ENCODE results near the gene NTM. TPM values are rescaled to one million over a fixed set of nuclear protein-coding genes. Genes with fewer than 3 reads are reported as not detected.

Gene NTM
- total and polyA plus RNA-seq, 9 donors, result 8.5 to 37.1 (median 22.6) TPM

DNA sequence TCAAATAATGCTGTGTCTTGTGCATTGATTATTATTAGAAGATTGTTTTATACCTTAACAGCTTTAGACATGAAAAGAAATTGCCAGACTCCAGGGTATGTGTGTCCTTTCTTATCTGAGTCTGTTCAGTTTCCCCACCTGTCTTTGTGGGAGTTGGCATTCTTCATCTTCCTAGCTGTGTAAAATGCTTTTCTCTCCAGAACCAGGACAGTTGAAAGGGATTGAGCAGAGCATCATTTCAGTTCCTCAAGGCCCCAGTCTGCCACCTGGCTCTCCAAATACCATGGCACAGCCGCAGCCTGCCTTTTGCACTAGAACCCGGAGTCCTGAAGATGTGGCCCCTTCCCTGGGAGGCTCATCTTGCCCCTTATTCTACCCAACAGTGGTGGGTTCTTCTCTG is 851.9 kb downstream of the NTM start:
- WGBS (ENCODE audit: insufficient coverage), result 100% methylated on average over 2 of the region's 2 CpGs
- no peaks in the 10 kb centered on the region for H3K4me1 ChIP-seq (ENCODE audit: control insufficient read depth, insufficient read depth, low read length)
- H3K27ac ChIP-seq (ENCODE audit: low read length), result no peak overlapping the region
- no peak overlapping the region for H3K4me3 ChIP-seq (ENCODE audit: low read length)
- no peaks in the 10 kb centered on the region for H3K36me3 ChIP-seq (ENCODE audit: control insufficient read depth, insufficient read depth, low read length)
- no peaks in the 10 kb centered on the region for H3K27me3 ChIP-seq (ENCODE audit: control insufficient read depth, insufficient read depth, low read length)
- no peaks in the 10 kb centered on the region for H3K9me3 ChIP-seq (replicated peaks; ENCODE audit: control insufficient read depth, low read depth, low read length)
- DNase-seq, result no peak

DNA sequence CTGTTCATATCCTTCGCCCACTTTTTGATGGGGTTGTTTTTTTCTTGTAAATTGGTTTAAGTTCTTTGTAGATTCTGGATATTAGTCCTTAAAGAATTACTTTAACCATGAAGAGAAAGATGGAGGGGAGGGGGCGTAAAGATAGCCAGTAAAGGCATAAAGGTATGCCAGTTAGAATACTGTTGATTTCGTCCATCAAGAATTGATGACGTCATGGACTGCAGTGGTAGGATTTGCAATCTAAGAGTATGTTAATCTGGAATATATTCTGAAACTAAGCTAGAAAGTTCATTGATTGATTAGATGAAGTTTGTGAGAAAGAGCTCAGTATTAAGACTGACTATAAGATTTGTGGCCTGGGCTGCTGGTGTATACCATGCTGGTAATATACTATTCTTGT is 856.1 kb downstream of the NTM start:
- DNase-seq, result no peak
- Histone ChIP-seq H3K9me3 (replicated peaks; ENCODE audit: control insufficient read depth, low read depth, low read length) (no peaks in the 10 kb centered on the region), H3K36me3 (ENCODE audit: control insufficient read depth, insufficient read depth, low read length) (no peaks in the 10 kb centered on the region), H3K4me1 (ENCODE audit: control insufficient read depth, insufficient read depth, low read length) (no peaks in the 10 kb centered on the region), H3K27me3 (ENCODE audit: control insufficient read depth, insufficient read depth, low read length) (no peaks in the 10 kb centered on the region), H3K27ac (ENCODE audit: low read length) (no peak overlapping the region), H3K4me3 (ENCODE audit: low read length) (no peak overlapping the region)
- 87% methylated on average over 2 of the region's 4 CpGs for WGBS (ENCODE audit: insufficient coverage)

DNA sequence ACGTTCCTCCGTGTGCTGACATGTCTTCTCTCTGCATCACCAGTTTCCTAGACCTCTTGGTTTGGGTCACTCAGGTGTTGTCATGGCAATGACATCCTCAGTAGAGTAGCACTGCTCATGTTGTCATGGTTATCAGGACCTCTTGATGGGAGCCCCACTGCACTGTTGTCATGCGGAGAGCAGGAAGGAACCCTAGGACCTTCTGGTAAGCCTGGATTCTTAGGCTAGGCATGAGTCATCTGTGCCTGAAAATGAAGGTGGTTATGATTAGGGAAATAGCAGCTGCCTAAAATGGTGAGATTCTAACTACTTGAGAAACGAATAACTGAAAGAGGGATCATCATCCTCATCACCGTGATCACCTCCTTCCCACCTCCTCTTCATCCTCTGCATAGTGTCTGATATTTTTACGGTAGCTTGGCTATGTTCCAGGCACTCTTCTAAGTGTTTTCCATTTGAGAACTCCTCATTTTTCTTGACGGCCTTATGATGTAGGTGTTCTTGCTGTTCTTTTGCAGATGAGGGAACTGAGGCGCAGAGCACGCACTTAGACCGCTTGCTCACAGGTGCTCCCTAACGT is 858.4 kb downstream of the NTM start:
- Histone ChIP-seq H3K4me3 (ENCODE audit: low read length) (no peak overlapping the region), H3K36me3 (ENCODE audit: control insufficient read depth, insufficient read depth, low read length) (no peaks in the 10 kb centered on the region), H3K27ac (ENCODE audit: low read length) (no peak overlapping the region), H3K9me3 (replicated peaks; ENCODE audit: control insufficient read depth, low read depth, low read length) (no peaks in the 10 kb centered on the region), H3K4me1 (ENCODE audit: control insufficient read depth, insufficient read depth, low read length) (peaks cover 7% of the 10 kb centered on the region), H3K27me3 (ENCODE audit: control insufficient read depth, insufficient read depth, low read length) (no peaks in the 10 kb centered on the region)
- 83% methylated on average over 3 of the region's 11 CpGs for WGBS (ENCODE audit: insufficient coverage)
- no peak for DNase-seq

DNA sequence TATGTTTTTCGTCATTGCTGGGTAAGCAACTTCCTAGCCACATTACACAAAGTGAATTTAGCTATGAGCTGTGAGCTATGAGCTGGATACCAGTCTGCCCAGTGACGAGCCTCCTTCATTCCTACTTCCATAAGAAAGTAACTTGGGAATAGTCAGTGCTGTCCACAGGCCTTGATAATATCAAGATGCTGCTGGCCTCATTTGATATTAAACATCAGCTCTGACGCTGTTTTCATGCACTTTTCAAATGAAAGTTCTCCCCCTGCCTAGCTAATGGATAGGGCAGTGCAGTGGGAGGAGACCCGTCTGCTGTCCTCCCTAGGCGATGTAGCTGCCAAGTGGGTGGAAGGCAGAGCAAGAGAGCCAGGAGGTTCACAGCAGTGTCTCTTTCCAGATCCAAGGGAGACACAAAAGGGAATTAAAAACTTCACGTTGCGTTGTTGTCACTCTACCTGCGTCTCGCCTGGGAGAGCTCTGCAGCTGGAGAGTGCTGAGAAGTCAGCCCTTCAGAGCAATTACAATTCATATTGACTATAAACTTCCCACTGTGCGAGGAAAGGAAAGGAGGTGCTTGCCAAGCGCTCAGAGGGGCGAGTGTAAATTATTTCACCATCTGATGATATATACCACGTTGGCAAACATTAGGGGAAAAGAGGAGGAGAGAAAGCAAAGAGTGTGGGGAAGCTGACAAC is 861.4 kb downstream of the NTM start:
- Histone ChIP-seq H3K9me3 (replicated peaks; ENCODE audit: control insufficient read depth, low read depth, low read length) (no peaks in the 10 kb centered on the region), H3K4me1 (ENCODE audit: control insufficient read depth, insufficient read depth, low read length) (peaks cover 7% of the 10 kb centered on the region), H3K27me3 (ENCODE audit: control insufficient read depth, insufficient read depth, low read length) (peaks cover 2% of the 10 kb centered on the region), H3K36me3 (ENCODE audit: control insufficient read depth, insufficient read depth, low read length) (no peaks in the 10 kb centered on the region), H3K4me3 (ENCODE audit: low read length) (no peak overlapping the region), H3K27ac (ENCODE audit: low read length) (no peak overlapping the region)
- WGBS (ENCODE audit: insufficient coverage), result 56% methylated on average over 2 of the region's 13 CpGs
- peak; percentile 14 for DNase-seq

DNA sequence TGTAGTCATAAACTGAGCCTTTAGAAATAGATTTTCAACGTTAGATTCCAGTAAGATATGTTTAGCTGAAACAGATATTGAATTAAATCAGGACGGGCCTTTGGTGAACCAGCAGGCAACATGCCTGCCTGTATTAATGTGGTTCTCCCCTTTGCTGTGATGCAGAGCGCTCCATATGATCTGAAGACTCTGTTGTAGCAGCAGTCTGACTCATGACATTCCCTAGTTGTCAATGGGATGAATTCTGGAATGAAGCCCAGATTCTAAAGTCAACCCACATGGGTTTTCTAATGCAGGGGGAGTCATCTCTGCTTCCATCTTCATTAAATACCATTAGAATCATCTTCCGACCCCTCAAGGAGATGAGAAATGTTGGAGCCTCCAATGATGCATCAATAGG is 864.5 kb downstream of the NTM start:
- Histone ChIP-seq H3K27me3 (ENCODE audit: control insufficient read depth, insufficient read depth, low read length) (peaks cover 2% of the 10 kb centered on the region), H3K4me1 (ENCODE audit: control insufficient read depth, insufficient read depth, low read length) (peaks cover 7% of the 10 kb centered on the region), H3K27ac (ENCODE audit: low read length) (no peak overlapping the region), H3K9me3 (replicated peaks; ENCODE audit: control insufficient read depth, low read depth, low read length) (no peaks in the 10 kb centered on the region), H3K36me3 (ENCODE audit: control insufficient read depth, insufficient read depth, low read length) (no peaks in the 10 kb centered on the region), H3K4me3 (ENCODE audit: low read length) (no peak overlapping the region)
- WGBS (ENCODE audit: insufficient coverage), result 83% methylated on average over 2 of the region's 4 CpGs
- DNase-seq, result no peak

DNA sequence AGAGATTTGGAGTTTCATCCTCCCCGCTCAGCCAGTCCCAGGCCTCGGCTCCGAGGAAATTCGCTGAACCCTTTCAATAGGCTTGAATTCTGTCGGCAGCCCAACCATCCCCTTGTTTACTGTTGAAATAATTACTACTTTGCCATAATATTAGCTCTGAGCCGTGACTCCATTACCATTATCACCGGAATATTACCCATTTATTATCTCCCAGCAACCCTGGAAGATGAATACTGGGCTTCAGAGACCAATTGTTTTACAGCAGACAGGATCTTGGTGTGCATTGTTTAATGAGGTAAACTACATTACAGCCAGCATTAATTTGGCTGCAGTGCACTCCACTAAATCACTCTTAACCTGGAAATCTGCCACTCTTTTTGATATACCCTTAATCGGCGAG is 867.4 kb downstream of the NTM start:
- H3K36me3 ChIP-seq (ENCODE audit: control insufficient read depth, insufficient read depth, low read length), result no peaks in the 10 kb centered on the region
- DNase-seq, result no peak
- H3K4me1 ChIP-seq (ENCODE audit: control insufficient read depth, insufficient read depth, low read length), result no peaks in the 10 kb centered on the region
- WGBS (ENCODE audit: insufficient coverage), result 87% methylated on average over 4 of the region's 9 CpGs
- H3K27me3 ChIP-seq (ENCODE audit: control insufficient read depth, insufficient read depth, low read length), result peaks cover 2% of the 10 kb centered on the region
- no peak overlapping the region for H3K27ac ChIP-seq (ENCODE audit: low read length)
- H3K4me3 ChIP-seq (ENCODE audit: low read length), result no peak overlapping the region
- no peaks in the 10 kb centered on the region for H3K9me3 ChIP-seq (replicated peaks; ENCODE audit: control insufficient read depth, low read depth, low read length)

DNA sequence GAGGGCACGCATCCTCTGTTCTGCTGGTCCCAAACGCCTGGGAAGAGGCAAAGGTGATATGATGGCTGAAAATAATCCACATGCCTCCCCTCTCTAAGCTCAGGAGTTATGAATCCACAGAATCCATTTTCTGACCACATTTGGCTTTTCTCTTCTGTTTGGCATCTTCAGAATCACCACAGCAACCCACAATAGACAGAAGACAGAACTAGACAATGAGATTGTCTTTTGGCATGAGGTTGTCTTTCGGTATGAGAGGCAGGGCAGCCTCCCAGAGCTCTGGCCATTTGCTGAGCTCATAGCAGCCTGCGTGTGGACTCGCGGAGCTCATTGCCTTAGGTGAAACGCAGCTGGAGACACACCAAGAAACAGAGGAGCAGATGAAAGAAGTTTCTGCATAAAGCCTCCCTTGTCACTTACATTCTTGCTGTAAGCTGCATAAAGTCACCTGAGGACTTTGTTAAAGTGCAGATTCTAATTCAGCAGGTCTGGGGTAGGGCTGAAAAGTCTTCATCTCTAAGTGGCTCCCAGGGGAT is 868.0 kb downstream of the NTM start:
- WGBS (ENCODE audit: insufficient coverage), result 50% methylated on average over 5 of the region's 7 CpGs
- Histone ChIP-seq H3K27ac (ENCODE audit: low read length) (no peak overlapping the region), H3K36me3 (ENCODE audit: control insufficient read depth, insufficient read depth, low read length) (no peaks in the 10 kb centered on the region), H3K9me3 (replicated peaks; ENCODE audit: control insufficient read depth, low read depth, low read length) (no peaks in the 10 kb centered on the region), H3K4me1 (ENCODE audit: control insufficient read depth, insufficient read depth, low read length) (no peaks in the 10 kb centered on the region), H3K4me3 (ENCODE audit: low read length) (no peak overlapping the region), H3K27me3 (ENCODE audit: control insufficient read depth, insufficient read depth, low read length) (peaks cover 2% of the 10 kb centered on the region)
- DNase-seq, result no peak

DNA sequence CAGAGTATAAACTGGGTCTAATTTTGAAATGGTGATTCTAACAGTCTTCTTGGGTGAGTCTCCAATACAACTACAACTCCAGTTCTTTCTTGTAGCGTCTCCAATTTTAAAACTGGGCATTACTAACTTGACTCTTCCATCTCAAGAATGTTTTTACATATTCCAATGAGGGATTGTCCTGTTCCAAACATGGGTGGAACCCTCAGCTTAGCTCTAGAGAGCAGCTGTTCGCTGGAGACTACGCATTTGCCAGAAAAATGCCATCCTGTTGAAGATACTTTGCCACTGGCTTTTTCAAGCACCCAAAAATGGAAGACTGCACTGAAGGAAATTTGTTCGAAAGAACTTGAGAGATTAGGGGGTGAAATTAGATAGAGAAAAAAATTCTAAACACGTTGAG is 870.0 kb downstream of the NTM start:
- peak; percentile 27 for DNase-seq
- H3K4me3 ChIP-seq (ENCODE audit: low read length), result no peak overlapping the region
- 81% methylated on average over 5 of the region's 5 CpGs for WGBS (ENCODE audit: insufficient coverage)
- H3K27ac ChIP-seq (ENCODE audit: low read length), result no peak overlapping the region
- peaks cover 9% of the 10 kb centered on the region for H3K4me1 ChIP-seq (ENCODE audit: control insufficient read depth, insufficient read depth, low read length)
- no peaks in the 10 kb centered on the region for H3K36me3 ChIP-seq (ENCODE audit: control insufficient read depth, insufficient read depth, low read length)
- H3K27me3 ChIP-seq (ENCODE audit: control insufficient read depth, insufficient read depth, low read length), result peaks cover 1% of the 10 kb centered on the region
- no peaks in the 10 kb centered on the region for H3K9me3 ChIP-seq (replicated peaks; ENCODE audit: control insufficient read depth, low read depth, low read length)

DNA sequence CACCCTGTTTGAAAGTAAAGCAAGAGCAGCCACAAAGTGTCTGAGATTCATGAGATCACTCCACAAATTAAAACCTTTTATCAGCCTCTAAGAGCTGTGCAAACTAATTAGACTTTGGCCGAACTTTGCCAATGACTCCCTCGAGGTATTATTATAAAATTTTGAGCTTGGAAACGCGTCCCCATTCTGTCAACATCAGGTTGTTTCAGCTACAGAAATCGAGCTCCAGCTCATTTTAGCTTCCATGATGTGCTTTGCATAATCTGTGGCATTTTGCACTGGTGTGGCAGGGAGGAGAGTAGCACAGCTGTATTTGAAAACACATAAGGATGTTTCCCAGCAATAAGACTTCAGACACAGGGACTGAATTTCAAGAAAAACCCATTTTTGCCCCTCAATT is 872.2 kb downstream of the NTM start:
- Histone ChIP-seq H3K4me1 (ENCODE audit: control insufficient read depth, insufficient read depth, low read length) (peaks cover 11% of the 10 kb centered on the region), H3K27me3 (ENCODE audit: control insufficient read depth, insufficient read depth, low read length) (no peaks in the 10 kb centered on the region), H3K4me3 (ENCODE audit: low read length) (no peak overlapping the region), H3K27ac (ENCODE audit: low read length) (no peak overlapping the region), H3K9me3 (replicated peaks; ENCODE audit: control insufficient read depth, low read depth, low read length) (no peaks in the 10 kb centered on the region), H3K36me3 (ENCODE audit: control insufficient read depth, insufficient read depth, low read length) (no peaks in the 10 kb centered on the region)
- no CpG with 5 or more reads among the region's 5 CpGs for WGBS (ENCODE audit: insufficient coverage)
- DNase-seq, result peak; percentile 16

DNA sequence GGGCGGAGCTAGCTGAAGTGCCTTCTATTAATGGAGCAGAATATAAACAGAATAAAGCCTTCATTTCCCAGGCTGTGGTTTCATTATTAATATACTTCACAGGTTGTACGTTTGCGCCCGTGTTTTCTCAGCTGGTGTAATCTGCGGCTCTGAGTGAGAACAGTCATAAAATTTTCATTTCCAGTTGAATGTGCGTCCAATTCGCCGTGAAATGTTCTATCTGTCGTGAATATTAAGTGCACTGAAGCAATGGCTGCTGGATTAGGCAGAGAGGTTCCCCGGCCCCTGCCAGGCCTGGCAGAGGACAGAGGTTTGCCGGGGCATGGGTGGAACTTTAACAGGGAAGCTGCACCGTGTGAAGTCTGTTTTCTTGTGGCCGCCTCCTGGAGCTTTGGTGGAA is 874.4 kb downstream of the NTM start:
- Histone ChIP-seq H3K9me3 (replicated peaks; ENCODE audit: control insufficient read depth, low read depth, low read length) (no peaks in the 10 kb centered on the region), H3K36me3 (ENCODE audit: control insufficient read depth, insufficient read depth, low read length) (no peaks in the 10 kb centered on the region), H3K27me3 (ENCODE audit: control insufficient read depth, insufficient read depth, low read length) (no peaks in the 10 kb centered on the region), H3K4me1 (ENCODE audit: control insufficient read depth, insufficient read depth, low read length) (peaks cover 11% of the 10 kb centered on the region), H3K27ac (ENCODE audit: low read length) (no peak overlapping the region), H3K4me3 (ENCODE audit: low read length) (no peak overlapping the region)
- WGBS (ENCODE audit: insufficient coverage), result 68% methylated on average over 11 of the region's 13 CpGs
- DNase-seq, result no peak

All from muscle of leg (tissue), 11 donors.